ENCODE measurements around the gene GOLGB1.

Gene GOLGB1

GRCh38 chr3:121619691-121620090 is 129.8 kb downstream of the GOLGB1 start:
- H3K27ac ChIP-seq (ENCODE audit: insufficient read depth, low read length, poor library complexity, severe bottlenecking): no peak overlapping the region
- no peaks in the 10 kb centered on the region for H3K4me1 ChIP-seq (ENCODE audit: control insufficient read depth, insufficient read depth, low read length, poor library complexity, severe bottlenecking)

More at GRCh38 chr3:121619691-121620090, 129.8 kb downstream of the GOLGB1 start:
- no peaks in the 10 kb centered on the region for H3K36me3 ChIP-seq (ENCODE audit: control insufficient read depth, insufficient read depth, low read length)
- DNase-seq: no peak
- H3K4me3 ChIP-seq (ENCODE audit: insufficient read depth, low read depth, low read length, poor library complexity, severe bottlenecking): no peak overlapping the region
- H3K27me3 ChIP-seq (replicated peaks; ENCODE audit: control insufficient read depth, insufficient read depth, low read length, poor library complexity, severe bottlenecking): no peaks in the 10 kb centered on the region
- H3K9me3 ChIP-seq (ENCODE audit: control insufficient read depth, low read length): no peaks in the 10 kb centered on the region
